GM21723 (cell line): Measurements from ENCODE around the gene ISG15.
"Not testable (repeated sequence)": the region's sequence is repeated elsewhere in the genome, so short reads cannot be mapped to it uniquely, and the experiment has no call there.

Experiments
- ATAC-seq: cut with Tn5 transposase; IDR thresholded peaks from one replicate; pipeline ENCODE4 v1.9.1; 2021; ENCODE audit warnings: mild to moderate bottlenecking, moderate library complexity; ENCODE audit not compliant: unreplicated experiment

ISG15 gene

GRCh38 chr1:974687-975328 is 38.5 kb upstream of the ISG15 start:
- ATAC-seq: no peak

- ATAC-seq: no peak
These were observed 37.9 kb upstream of the ISG15 start for GRCh38 chr1:975365-975764.

DNA sequence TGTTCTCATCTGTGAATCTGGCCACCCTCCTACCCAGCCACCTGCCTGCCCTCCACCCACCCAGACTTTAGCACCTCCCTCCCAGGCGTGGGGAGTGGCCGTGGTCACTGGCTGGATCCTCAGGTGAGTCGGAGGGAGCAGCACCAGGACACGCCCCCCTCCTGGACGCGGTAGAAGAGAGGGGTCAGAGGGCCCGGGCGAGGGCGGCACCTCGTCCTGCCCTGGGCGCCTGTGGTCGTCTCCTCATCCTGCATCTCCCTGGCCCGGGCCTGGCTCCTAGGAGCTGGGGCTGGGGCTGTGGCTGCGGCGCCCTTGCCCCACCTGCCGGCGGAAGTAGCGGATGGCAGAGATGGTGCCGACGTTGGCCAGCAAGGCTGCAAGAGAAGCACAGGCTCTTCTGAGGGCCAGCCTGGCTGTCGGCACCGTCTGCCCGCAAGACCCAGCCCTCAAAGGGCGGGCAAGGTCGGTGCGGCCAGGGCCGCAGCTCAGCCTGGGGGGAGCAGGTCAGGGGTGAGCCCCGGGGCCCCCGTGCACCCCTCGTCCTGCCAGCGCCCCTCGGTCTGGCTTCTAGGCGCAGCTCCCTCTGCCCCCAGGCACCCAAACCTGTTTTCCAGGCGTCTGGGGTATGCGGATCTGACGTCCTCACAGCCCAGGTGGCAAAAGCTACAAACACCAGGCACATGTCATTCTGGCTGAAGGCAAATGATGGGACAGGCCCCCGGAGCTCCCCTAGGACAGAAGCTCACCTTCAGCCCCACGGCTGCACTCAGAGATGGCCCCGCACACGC is 37.2 kb upstream of the ISG15 start:
- no peak for ATAC-seq

DNA sequence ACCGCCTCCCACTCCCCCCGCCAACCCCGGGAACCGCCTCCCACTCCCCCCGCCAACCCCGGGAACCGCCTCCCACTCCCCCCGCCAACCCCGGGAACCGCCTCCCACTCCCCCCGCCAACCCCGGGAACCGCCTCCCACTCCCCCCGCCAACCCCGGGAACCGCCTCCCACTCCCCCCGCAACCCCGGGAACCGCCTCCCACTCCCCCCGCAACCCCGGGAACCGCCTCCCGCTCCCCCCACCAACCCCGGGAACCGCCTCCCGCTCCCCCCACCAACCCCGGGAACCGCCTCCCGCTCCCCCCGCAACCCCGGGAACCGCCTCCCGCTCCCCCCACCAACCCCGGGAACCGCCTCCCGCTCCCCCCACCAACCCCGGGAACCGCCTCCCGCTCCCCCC is 36.5 kb upstream of the ISG15 start:
- ATAC-seq: not testable (repeated sequence)

GRCh38 chr1:978069-978834 is 35.0 kb upstream of the ISG15 start:
- ATAC-seq: no peak

DNA sequence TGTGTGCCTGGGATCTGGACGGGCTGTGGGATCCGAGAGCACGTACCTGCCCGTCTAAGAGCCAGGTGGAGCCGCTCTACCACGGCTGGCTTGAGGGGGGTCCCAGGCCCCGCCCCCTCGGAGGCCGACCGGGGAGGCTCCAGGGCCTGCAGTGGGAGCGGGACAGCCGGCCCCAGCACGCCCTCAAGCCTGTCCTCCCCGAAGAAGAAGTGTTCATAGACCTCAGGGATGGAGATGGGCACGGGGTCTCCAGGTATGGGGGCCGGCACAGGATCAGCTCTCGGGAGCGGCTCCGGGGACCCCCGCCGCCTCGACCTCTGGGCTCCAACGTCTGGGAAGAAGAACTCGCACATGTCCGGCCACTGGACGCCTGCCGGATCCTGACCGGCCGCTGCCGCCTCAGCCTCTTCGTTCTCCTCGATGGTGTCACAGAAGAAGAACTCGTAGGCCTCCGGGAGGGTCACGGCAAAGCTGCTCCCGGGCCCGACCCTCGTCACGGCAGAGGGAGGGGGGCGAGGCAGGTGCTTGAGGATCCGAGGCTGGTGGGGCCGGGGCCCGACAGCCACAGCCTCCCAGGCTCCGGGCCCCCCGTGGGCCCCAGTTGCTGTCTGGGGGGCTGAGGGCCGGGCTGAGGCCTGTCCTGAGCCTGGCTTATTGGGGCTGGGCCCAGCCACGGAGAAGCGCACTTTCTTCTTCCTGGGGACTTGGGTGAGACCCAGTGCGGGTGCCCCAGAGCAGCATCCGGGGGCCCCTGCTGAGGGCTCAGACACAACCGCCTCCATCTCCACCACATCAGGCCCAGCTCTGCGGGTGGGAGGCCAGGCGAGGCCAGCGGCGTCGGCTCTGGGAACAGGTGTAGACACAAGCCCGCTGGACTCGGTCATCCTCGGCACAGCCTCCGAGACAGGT is 34.2 kb upstream of the ISG15 start:
- ATAC-seq: no peak

DNA sequence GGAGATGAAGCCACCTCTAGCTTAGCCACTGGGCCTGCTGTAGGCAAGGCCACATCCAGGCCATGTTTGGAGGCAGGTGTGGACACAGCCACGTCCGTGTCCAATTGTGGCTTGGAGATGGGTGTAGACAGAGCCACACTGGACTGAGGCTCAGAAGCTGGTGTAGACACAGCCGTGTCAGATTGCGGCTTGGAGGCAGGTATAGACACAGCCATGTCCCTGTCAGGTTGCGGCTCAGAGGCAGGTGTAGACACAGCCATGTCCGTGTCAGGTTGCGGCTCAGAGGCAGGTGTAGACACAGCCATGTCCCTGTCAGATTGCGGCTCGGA is 33.6 kb upstream of the ISG15 start:
- ATAC-seq: no peak

DNA sequence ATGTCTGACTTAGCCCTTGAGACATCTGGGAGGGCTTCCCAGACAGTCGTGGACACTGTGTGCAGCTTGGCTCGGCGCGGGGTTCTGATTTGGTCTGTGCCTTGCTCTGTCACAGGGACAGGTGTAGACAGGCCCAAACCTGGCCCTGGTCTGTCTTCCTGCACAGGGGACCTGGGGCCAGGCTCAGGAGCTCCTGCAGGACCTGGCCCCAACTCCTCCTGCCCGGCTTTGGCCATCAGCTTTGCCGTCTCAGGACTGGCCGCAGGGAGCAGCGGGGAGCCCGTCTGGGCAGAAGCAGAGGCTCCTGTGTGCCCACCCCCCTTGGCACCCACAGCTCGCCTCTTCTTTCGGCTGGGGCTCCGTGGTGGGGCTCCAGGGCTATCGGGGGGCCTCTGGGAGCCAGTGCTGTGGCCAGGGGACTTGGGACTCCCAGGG is 33.1 kb upstream of the ISG15 start:
- no peak for ATAC-seq

DNA sequence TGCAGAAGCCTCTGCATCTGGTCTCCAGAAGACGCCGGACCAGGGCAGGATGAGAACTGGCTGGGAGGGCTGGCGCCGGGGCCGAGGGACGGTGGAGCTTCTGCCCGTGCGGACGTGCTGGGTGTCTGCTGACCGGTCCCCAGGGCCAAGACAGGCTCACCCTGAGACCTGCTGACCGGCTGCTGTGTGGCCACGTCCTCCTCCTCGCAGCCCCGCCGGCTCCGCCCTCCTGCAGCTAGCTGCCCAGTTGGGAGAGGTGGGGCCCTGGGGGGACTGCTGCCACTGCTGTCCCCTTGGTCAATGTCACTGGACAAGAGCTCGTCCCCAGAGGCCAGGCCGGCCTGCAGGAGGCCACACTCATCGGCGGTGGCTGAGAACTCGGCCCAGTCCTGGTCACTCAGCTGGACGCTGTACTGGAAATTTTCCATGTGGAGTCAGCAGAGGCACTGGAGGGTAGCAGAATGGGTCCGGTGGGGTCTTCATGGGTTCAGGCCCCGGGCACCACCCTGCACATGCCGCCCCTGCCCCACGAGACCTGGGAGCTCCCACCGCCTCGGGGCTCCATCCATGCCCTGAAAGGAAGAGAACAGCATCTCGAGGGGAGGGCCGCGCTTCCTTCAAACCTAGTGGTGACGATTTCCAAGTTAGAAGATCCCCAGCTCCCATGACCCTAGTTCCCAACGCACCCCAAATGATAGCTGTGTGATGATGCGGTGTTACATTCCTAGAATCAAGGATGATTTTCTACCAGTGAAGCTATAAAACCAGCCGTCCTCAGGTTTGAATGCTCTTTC is 32.5 kb upstream of the ISG15 start:
- no peak for ATAC-seq

DNA sequence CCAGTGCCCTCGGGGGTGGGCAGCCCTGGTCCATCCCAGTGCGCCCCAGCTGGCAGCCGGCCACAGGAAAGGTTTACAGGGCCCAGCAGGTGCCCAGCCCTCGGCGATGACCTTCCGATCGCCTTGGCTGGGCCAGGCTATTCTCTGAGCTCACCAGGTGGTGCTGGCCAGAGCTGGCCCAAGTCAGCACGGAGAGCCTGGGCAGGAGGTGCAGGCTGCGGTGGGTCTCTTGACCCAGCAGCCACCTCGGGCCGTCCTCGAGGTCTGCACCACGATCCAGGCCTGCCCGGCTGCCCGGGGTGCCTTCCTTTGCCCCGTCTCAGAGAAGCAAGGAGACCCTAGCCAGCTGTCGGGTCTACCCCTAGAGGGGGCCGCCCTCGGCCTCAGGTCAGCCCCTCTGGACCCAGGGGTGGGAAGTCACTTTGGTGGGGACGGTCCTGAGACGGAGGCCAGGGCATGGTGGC is 31.8 kb upstream of the ISG15 start:
- ATAC-seq: no peak

DNA sequence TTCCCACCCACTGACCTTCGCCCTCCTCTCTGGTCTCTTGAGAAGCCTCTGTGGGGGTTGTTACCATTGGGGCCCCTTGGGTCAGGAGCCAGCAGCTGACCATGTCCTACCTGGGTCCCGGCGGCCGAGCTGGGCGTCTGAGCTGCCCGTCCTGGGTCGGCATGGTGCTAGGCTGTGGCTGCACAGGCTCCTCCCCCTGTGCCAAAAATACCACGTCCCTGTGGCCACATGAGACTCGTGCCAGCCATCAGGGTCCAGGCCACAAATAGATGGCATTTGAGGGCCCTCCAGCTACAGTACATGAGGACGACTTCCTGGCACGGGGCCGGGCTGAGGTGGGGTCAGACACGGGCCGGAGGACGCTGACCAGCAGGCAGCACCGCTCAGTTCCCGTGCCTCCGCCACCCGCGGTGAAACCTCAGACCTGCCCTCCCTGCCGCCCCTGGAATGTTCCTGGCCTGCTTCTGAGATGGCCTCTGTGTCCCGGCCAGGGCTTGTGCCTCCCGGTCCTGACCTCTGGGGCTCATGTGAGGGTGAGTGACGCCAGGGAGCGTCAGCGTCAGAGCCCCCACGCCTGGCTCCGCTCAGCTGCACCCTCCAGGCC is 31.2 kb upstream of the ISG15 start, which contains the start of gene PERM1:
Gene PERM1 (minus strand): TSS at position 139 of the 604 bp plus-strand sequence. CDS start 1,064 bp downstream, outside the sequence.
- no peak for ATAC-seq

DNA sequence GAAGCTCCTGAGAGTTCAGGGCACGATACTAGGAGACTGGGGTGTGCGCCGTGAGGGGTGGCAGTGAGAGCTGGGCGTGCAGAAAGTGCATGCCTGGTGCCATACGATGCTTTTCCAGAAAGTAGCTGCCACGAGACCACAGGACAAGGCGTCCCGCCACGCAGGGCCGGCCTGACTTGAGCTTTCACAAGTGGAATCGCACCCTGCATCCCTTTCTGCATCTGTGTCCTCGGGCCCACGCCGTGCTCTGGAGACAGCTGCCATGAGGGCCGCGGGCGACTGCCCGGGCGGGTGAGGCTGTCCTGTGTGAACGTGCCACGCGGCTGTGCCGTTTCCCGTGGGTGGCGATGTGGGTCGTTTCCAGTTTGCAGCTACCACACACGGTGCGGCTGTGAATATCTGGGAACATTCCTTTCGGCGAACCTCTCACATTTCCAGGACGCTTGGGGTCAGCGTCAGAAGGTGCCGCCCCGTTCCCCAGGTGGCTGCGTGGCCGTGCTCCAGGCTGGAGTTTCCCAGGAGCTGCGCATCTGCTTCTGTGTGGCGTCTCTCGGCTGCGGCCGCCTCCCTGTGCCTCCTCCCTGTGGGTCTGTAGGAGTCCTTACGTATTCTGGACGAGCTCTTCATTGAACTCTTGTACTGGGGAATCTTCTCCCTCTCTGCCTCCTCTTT is 30.4 kb upstream of the ISG15 start:
- no peak for ATAC-seq

DNA sequence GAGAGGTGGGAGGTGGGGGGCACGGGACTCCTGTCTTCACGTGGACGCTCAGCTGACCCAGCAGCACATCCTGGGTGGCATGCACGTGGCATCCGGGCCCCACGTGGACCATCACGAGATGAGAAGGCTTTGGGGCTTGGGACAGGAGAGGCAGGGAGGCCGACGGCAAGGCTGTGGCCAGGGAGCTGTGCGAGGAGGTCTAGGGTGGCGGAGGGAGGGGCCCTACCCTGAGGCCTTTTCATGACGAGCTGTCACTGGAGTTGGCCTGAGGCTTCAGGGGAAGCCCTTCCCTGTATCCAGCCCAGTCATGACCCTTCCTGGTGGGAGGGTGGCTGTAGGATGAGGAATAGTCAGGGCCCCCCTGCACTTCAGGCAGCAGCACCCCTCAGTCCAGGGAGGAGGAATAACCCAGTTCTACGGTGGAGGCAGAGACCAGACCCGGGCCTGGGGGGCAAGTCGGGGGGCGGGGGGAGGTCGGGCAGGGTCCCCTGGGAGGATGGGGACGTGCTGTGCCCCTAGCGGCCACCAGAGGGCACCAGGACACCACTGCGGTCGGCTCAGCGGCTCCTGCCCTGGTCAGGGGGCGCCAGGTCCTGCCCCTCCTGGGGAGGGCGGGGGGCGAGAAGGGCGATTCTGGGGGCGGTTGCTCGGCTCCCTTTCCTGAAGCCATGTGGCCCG is 29.4 kb upstream of the ISG15 start:
- no peak for ATAC-seq

DNA sequence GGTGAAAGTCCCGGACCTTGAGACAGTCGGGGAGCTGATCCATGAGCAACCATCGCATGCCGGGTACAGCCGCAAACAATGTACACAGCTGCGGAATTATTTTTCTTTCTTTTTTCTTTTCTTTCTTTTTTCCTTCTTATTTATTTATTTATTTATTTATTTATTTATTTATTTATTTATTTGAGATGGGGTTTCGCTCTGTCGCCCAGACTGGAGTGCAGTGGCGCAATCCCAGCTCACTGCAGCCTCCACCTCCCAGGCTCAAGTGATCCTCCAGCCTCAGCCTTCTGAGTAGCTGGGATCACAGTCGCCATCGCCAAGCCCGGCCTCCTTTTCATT is 28.9 kb upstream of the ISG15 start:
- no peak for ATAC-seq

DNA sequence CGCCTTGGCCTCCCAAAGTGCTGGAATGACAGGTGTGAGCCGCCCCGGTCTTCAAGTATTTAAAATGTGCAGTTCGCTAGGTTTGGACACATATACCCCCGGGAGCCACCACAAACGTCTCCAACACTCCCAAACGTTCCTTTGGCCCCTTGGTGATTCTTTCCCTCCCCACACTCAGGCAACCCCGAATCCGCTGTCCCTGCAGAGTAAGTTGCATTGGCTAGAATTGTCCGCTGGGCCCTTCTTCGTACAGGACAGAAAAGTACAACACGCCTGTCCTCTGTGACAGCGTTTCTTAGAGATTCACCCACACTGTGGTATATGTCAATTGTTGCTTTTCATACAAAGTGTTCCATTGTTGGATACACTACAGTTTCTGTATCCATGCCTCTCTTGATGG is 28.2 kb upstream of the ISG15 start:
- no peak for ATAC-seq

DNA sequence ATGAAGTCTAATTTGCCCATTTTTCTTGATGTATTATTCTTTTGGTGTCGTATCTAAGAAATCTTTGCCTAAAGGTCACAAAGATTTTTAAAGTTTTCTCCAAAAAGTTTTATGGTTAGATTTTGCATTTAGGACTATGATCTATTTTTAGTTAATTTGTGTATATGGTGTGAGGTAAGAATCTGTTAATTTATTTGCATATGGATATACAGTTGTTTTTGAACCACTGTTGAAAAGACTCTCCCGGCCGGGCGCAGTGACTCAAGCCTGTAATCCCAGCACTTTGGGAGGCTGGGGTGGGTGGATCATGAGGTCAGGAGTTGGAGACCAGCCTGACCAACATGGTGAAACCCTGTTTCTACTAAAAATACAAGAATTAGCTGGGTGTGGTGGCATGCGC is 25.2 kb upstream of the ISG15 start:
- ATAC-seq: not testable (repeated sequence)

DNA sequence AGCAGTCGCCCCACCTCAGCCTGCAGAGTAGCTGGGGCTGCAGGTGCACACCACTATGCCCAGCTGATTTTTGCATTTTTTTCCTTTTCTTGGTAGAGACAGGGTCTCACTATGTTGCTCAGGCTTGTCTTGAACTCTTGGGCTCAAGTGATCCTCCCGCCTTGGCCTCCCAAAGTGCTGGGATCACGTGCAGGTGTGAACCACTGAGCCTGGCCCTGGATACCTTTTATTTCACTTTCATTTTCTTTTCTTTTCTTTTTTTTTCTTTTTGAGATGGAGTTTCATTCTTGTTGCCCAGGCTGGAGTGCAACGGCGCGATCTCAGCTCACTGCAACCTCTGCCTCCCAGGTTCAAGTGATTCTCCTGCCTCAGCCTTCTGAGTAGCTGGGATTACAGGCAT is 22.0 kb upstream of the ISG15 start:
- ATAC-seq: not testable (repeated sequence)

GRCh38 chr1:991895-992294 is 21.4 kb upstream of the ISG15 start:
- no peak for ATAC-seq
